HAP-1 (cell line): ENCODE data around the gene ARL6IP6.
"Not testable (repeated sequence)": the region's sequence is repeated elsewhere in the genome, so short reads cannot be mapped to it uniquely, and the experiment has no call there.

Source experiments
- DNase-seq, 2 experiments: peaks; one replicate each; pipeline ENCODE4 v3.0.0-alpha.2; 2016 to 2020; ENCODE audit warnings: low spot score in 2 of 2
- H3K27me3 ChIP-seq: fragments of 250-450 bp; sonication (Bioruptor Pico); 2 replicates; pipeline ENCODE4 v1.5.1; 2020; ENCODE audit warnings: low read depth, mild to moderate bottlenecking, moderate library complexity
- H3K36me3 ChIP-seq: fragments of 250-450 bp; sonication (Bioruptor Pico); replicated peaks from 2 replicates; pipeline ENCODE4 v1.5.1; 2020; ENCODE audit warnings: mild to moderate bottlenecking
- H3K4me1 ChIP-seq: fragments of 250-450 bp; sonication (Bioruptor Pico); 2 replicates; pipeline ENCODE4 v1.5.1; 2020; ENCODE audit warnings: mild to moderate bottlenecking
- H3K4me3 ChIP-seq: fragments of 250-450 bp; sonication (Bioruptor Pico); 2 replicates; pipeline ENCODE4 v1.5.1; 2020; ENCODE audit warnings: mild to moderate bottlenecking, moderate library complexity
- H3K9me3 ChIP-seq: fragments of 250-450 bp; sonication (Bioruptor Pico); 2 replicates; pipeline ENCODE4 v1.5.1; 2020; ENCODE audit warnings: mild to moderate bottlenecking, moderate library complexity
- in situ Hi-C: fragments of 300-500 bp; cut with MboI; formaldehyde crosslinking; loops from 3 replicates; pipeline ENCODE4 v1.14.3; 2020; ENCODE audit warnings: low sequenced_read_pairs, inconsistent platforms, mixed read lengths

Gene ARL6IP6

DNA sequence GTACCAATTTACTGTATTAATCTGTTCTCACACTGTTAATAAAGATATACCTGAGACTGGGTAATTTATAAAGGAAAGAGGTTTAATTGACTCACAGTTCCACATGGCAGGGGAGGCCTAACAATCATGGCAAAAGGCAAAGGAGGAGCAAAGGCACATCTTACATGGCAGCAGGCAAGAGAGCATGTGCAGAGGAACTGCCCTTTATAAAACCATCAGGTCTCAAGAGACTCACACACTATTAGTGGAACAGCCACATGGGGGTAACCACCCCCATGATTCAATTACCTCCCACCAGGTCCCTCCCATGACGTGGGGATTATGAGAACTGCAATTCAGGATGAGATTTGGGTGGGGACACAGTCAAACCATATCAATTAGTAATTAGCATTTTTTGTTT lies 21.3 kb downstream of the ARL6IP6 start:
- DNase-seq, H3K27me3 ChIP-seq, in situ Hi-C loops, H3K4me3 ChIP-seq, H3K4me1 ChIP-seq, H3K9me3 ChIP-seq: not testable (repeated sequence)
- H3K36me3 ChIP-seq, result peaks cover 56% of the 10 kb centered on the region

DNA sequence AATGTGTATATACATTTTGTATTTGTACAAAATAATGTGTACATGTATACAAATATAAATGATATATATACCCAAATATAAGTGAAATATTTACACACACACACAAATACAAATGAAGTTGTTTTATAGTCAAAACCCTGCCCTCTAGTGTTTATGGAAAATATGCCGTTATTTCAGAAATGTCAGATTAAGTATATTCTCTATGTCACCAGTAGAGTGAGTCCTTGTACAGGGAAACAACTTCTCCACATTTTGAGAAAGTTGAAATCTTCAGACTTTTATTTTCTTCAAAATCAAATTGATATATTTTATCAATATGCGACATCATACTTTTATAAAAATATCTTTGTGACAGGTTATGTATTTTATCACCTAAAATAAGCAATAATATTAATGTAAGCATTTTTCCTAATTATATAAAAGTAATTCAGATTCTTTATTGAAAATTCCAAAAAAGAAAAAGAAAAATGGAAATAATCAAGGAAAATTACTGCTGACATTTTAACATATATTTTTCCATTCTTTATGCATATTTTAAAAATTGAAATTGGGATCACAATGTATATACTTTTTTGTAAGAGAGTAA lies 22.4 kb downstream of the ARL6IP6 start:
- no peak overlapping the region for H3K4me3 ChIP-seq
- H3K9me3 ChIP-seq, result no peaks in the 10 kb centered on the region
- H3K27me3 ChIP-seq, result no peaks in the 10 kb centered on the region
- in situ Hi-C loops, result no loop called here
- H3K4me1 ChIP-seq, result no peaks in the 10 kb centered on the region
- peak in 1 of 2 experiments; percentile 64 for DNase-seq
- H3K36me3 ChIP-seq, result peaks cover 56% of the 10 kb centered on the region

DNA sequence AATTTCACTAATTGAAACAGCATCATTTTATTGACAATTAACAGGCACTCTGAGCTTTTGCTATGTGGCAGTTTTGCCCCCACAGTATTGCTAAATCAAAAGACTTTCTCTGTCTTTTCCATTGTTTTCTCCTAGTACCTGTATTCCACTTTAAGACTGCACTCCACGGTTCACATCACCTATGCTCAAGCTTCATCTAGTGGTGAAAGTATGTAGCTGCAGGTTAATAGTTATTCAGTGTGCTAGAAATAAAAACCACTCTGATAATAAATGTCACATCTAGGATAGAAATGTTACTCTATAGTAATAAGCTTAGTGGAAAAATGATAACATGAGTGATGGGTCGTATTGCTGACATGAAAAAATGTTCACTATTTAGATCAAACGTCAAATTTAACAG lies 24.6 kb downstream of the ARL6IP6 start:
- Histone ChIP-seq H3K36me3 (peaks cover 34% of the 10 kb centered on the region), H3K4me3 (no peak overlapping the region), H3K9me3 (no peaks in the 10 kb centered on the region), H3K27me3 (no peaks in the 10 kb centered on the region), H3K4me1 (no peaks in the 10 kb centered on the region)
- in situ Hi-C loops, result no loop called here
- peak in 1 of 2 experiments; percentile 11 for DNase-seq

DNA sequence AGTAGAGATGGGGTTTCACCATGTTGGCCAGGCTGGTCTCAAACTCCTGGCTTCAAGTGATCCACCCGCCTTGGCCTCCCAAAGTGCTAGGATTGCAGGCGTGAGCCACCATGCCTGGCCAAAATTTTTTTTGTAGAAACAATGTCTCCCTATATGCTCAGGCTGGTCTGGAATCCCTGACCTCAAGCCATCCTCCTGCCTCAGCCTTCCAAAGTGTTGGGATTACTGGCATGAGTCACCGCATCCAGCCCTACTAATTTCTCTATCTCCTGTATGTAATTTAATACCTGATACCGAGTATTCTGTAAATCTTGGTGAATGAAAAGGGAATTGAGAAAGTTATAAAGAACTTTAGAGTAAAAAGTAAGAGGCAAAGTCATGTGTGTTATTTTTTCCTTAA lies 29.3 kb downstream of the ARL6IP6 start:
- in situ Hi-C loops, H3K4me3 ChIP-seq, DNase-seq, H3K9me3 ChIP-seq, H3K27me3 ChIP-seq, H3K4me1 ChIP-seq: not testable (repeated sequence)
- H3K36me3 ChIP-seq, result peaks cover 43% of the 10 kb centered on the region

DNA sequence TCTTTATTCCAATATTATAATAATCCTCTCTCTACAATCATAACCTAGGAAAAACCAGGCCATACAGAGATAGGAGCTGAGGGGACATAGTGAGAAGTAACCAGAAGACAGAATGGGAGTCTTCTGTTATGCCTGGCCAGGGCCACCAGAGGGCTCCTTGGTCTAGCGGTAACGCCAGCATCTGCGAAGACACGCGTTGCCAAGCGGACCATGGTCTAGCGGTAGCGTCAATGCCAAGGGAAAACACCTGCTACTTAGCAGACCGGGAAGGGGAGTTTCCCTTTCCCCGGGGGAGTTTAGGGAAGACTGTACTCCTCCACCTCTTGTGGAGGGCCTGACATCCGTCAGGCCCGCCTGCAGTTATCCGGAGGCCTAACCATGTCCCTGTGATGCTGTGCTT lies 36.6 kb downstream of the ARL6IP6 start:
- DNase-seq, result peak in 1 of 2 experiments; percentile 22
- H3K36me3 ChIP-seq, result peaks cover 33% of the 10 kb centered on the region
- no peak overlapping the region for H3K4me3 ChIP-seq

DNA sequence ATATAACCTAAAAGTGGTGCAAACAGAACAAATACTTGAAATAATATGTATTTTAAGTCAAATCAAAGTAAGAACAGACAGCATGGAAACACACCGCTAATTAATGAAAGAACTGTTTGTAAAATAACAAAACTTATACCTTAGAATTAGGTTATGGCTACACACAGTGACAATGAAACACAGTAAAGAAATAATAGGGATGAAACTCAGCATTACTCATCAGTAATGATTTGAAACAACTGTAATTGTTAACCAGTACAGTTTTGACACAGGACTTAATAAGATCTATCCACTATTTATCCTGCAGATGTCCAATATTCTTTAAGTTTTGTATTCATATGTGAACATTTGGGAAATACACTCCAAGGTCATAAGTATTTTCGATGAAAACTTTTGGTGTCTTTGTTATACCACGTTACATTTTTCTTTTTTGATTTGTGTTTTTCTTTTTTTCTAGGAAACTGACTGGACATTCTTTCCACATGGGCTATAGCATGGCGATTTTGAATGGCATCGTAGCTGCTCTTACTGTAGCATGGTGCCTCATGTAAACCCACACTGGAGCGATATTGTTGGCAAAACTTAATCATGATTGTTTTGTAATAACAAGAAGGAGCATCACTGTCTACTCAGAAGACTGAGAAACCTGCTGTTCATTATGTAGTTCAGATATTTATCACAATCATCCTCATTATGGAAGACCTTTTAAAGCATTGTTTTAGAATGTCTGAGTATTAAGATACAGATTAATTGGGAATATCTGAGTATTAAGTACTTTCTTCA lies 41.1 kb downstream of the ARL6IP6 start:
- H3K9me3 ChIP-seq, result no peaks in the 10 kb centered on the region
- H3K36me3 ChIP-seq, result peaks cover 31% of the 10 kb centered on the region
- DNase-seq, result no peak
- H3K27me3 ChIP-seq, result no peaks in the 10 kb centered on the region
- in situ Hi-C loops, result loop anchor here (25.0 kb wide), 1 partner anchor 753 kb away; no protein-coding TSS in a partner anchor
- H3K4me1 ChIP-seq, result no peaks in the 10 kb centered on the region
- no peak overlapping the region for H3K4me3 ChIP-seq

More for the DNA sequence above, 36.6 kb downstream of the ARL6IP6 start:
- Histone ChIP-seq H3K4me1 (no peaks in the 10 kb centered on the region), H3K9me3 (no peaks in the 10 kb centered on the region), H3K27me3 (no peaks in the 10 kb centered on the region)
- in situ Hi-C loops, result loop anchor here (25.0 kb wide), 1 partner anchor 757 kb away; no protein-coding TSS in a partner anchor

DNA sequence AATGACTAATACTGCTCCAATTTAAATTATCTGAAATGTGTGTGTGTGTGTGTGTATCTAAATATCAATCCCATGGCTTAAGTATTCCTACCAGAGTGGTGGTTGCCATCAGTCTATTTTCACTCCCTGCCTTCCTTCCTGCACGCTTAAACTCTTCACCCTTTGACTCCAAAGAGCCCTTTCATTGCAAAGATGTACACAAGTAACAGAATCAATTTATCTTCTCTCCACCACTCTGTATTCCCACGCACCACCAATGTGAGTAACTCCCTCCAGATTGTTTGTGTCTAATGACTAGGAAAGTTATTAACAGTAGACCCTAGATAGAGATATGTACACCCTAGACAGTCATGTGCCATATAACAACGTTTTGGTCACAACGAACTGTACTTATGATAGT lies 42.8 kb downstream of the ARL6IP6 start:
- H3K9me3 ChIP-seq, result no peaks in the 10 kb centered on the region
- no peaks in the 10 kb centered on the region for H3K4me1 ChIP-seq
- H3K36me3 ChIP-seq, result peaks cover 30% of the 10 kb centered on the region
- H3K4me3 ChIP-seq, result no peak overlapping the region
- DNase-seq, result no peak
- H3K27me3 ChIP-seq, result no peaks in the 10 kb centered on the region
- in situ Hi-C loops, result loop anchor here (25.0 kb wide), 1 partner anchor 751 kb away; no protein-coding TSS in a partner anchor

DNA sequence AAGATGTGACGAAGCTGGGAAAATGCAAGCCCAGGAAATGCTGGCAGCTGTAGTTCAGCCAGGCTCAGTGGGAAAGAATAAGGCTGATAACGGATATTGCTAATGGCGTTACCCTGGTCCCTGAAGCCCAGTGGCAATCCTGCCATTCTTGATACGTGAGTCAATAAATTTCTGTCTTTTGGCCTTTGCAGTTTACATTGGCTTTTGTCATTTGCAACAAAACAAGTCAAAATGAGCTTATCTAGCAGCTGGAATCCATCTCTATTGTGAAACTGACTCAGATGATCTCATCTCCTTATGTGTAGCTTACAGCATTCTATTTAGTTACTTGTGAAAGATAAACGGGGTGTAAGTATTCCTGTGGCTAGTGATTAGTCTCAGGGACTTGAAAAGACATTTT lies 43.8 kb downstream of the ARL6IP6 start:
- no peak for DNase-seq
- in situ Hi-C loops, result loop anchor here (25.0 kb wide), 1 partner anchor 750 kb away; no protein-coding TSS in a partner anchor
- Histone ChIP-seq H3K27me3 (no peaks in the 10 kb centered on the region), H3K36me3 (peaks cover 20% of the 10 kb centered on the region), H3K9me3 (no peaks in the 10 kb centered on the region), H3K4me3 (no peak overlapping the region), H3K4me1 (no peaks in the 10 kb centered on the region)

DNA sequence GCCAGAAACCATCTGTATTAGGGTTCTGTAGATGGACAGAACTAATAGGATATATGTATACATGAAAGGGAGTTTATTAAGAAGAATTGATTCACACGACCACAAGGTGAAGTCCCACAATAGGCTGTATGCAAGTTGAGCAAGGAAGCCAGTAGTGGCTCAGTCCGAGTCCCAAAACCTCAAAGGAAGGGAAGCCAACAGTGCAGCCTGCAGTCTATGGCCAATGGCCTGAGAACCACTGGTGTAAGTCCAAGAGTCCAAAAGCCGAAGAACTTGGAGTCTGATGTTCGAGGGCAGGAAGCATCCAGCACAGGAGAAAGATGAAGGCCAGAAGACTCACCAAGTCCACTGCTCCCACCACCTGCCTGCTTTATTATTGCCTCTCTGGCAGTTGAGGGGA lies 44.8 kb downstream of the ARL6IP6 start:
- not testable (repeated sequence) for H3K4me1 ChIP-seq, H3K9me3 ChIP-seq, DNase-seq, H3K4me3 ChIP-seq, H3K27me3 ChIP-seq
- peaks cover 15% of the 10 kb centered on the region for H3K36me3 ChIP-seq
- in situ Hi-C loops, result loop anchor here (25.0 kb wide), 1 partner anchor 749 kb away; no protein-coding TSS in a partner anchor

DNA sequence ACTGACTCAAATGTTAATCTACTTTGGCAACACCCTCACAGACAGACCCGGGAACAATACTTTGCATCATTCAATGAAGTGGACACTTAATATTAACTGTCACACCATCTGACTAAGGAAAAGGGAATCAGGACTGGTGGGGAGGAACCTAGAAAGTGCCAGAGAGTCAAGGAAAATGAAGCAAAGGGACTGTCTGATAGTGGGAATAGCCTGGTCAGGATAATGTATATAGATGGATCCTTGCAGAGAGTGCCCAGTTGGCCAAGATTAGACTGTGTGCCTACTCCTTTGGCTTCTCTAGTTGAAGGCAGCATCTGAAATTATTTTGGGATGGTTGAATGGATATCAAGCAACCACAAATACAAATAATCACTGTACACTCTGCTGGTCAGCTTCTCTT lies 45.2 kb downstream of the ARL6IP6 start:
- no peak overlapping the region for H3K4me3 ChIP-seq
- no peak for DNase-seq
- H3K36me3 ChIP-seq, result peaks cover 12% of the 10 kb centered on the region
- in situ Hi-C loops, result loop anchor here (25.0 kb wide), 1 partner anchor 749 kb away; no protein-coding TSS in a partner anchor
- no peaks in the 10 kb centered on the region for H3K9me3 ChIP-seq
- H3K4me1 ChIP-seq, result no peaks in the 10 kb centered on the region
- H3K27me3 ChIP-seq, result no peaks in the 10 kb centered on the region

DNA sequence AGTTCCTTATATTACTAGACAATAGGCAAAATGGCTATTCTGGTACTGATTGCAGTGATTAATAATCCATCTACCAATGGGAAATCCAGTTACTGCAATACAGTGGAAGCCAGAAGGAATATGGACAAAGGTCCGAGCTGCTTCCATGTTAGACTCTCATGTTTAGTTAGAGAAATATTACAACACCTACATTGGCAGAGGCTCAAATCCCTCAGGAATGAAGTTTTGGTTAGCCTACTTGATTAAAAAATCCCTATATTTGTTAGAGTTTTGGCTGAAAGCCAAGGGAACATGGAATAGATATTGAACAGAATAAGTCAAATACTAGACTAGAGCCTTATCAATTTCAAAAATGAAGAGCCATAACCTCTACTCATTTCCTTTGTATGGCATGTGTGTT lies 48.5 kb downstream of the ARL6IP6 start:
- Histone ChIP-seq H3K36me3 (peaks cover 2% of the 10 kb centered on the region), H3K4me1 (no peaks in the 10 kb centered on the region), H3K4me3 (no peak overlapping the region), H3K9me3 (no peaks in the 10 kb centered on the region), H3K27me3 (no peaks in the 10 kb centered on the region)
- DNase-seq, result no peak
- in situ Hi-C loops, result loop anchor here (25.0 kb wide), 1 partner anchor 745 kb away; no protein-coding TSS in a partner anchor

DNA sequence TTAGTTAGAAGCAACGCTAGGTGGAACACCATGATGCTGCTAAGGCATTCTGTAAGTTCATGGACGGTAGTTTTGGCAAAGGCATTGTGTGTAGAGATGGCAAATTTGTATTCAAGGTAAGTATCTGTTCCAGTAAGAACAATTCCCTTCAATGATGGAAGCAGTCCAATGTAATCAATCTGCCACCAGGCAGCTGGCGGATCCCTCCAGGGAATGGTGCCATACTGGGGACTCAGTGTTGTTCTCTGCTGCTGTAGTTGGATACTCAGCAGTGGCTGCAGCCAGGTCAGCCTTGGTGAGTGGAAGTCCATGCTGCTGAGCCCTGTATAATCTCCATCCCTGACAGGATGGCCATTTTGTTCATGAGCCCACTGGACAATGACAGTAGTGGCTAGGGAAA lies 62.8 kb downstream of the ARL6IP6 start:
- Histone ChIP-seq H3K4me3 (no peak overlapping the region), H3K9me3 (no peaks in the 10 kb centered on the region), H3K4me1 (no peaks in the 10 kb centered on the region), H3K27me3 (no peaks in the 10 kb centered on the region), H3K36me3 (no peaks in the 10 kb centered on the region)
- in situ Hi-C loops, result no loop called here
- no peak for DNase-seq

DNA sequence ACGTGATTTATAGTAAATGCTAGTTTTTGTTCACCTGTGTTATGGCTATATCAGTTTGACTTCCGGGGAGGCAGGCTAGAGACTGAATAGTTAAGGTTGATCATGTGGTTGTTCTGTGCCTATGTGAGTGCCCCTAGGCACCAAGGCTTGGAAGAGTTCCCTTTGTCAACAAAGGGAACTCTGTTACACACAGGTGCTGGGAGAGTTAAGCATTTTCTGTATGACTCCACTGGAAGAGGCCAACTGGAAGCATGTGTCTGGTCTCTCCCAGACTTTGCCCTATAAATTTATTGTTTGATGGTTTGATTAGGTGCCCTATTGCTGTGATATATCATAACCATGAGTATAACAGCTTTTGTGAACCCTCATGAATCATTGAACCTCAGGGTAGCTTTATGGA lies 63.8 kb downstream of the ARL6IP6 start:
- H3K36me3 ChIP-seq, result no peaks in the 10 kb centered on the region
- no peaks in the 10 kb centered on the region for H3K27me3 ChIP-seq
- H3K9me3 ChIP-seq, result no peaks in the 10 kb centered on the region
- H3K4me3 ChIP-seq, result no peak overlapping the region
- DNase-seq, result no peak
- in situ Hi-C loops, result no loop called here
- no peaks in the 10 kb centered on the region for H3K4me1 ChIP-seq

DNA sequence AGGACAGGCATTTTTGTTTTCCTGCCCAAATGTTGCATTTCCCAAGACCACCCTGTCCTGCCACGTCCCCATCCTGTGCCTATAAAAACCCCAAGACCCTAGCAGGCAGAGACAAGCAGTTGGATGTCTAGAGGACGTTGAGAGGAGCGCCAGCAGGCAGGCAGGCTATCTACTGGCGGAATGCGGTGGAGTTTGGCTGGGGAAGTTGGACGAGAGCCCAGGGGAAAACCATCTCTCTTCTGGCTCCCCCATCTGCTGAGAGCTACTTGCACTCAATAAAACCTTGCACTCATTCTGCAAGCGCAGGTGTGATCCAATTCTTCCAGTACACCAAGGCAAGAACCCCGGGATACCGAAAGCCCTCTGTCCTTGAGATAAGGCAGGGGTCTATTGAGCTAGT lies 72.5 kb downstream of the ARL6IP6 start:
- H3K4me1 ChIP-seq, result no peaks in the 10 kb centered on the region
- no peak for DNase-seq

More for the DNA sequence above, 72.5 kb downstream of the ARL6IP6 start:
- Histone ChIP-seq H3K36me3 (no peaks in the 10 kb centered on the region), H3K9me3 (no peaks in the 10 kb centered on the region), H3K27me3 (no peaks in the 10 kb centered on the region), H3K4me3 (no peak overlapping the region)
- in situ Hi-C loops, result no loop called here
